Activated CD8-positive, alpha-beta memory T cell treated with anti-CD3 and anti-CD28 coated beads, Interleukin-2, amount 10 ng/mL, durations not matched to agents 7 days and 5 days (primary cell): Measurements from ENCODE around the gene RALBP1. TPM values are rescaled to one million over a fixed set of nuclear protein-coding genes. Genes with fewer than 3 reads are reported as not detected.

Source experiments
- ATAC-seq: fragments of 150-1000 bp; cut with Tn5 transposase; one replicate; pipeline ENCODE4 v1.10.0; 2021; ENCODE audit warnings: moderate library complexity
- CTCF ChIA-PET: fragments of 350-600 bp; sonication (Branson Sonifier 250); formaldehyde crosslinking; loops from one replicate; lab custom pipeline; 2021; ENCODE audit warnings: antibody characterized with exemption; lab: Charles Lee
- DNase-seq: peaks from one replicate; pipeline ENCODE4 v3.0.0-alpha.2; 2020
- H3K27ac Mint-ChIP-seq: one replicate; pipeline ENCODE4 v1.8.0; 2021; ENCODE audit warnings: mild to moderate bottlenecking, mixed read lengths
- H3K27me3 Mint-ChIP-seq: one replicate; pipeline ENCODE4 v1.8.0; 2021; ENCODE audit warnings: mixed read lengths
- H3K36me3 Mint-ChIP-seq: one replicate; pipeline ENCODE4 v1.8.0; 2021; ENCODE audit warnings: mild to moderate bottlenecking, mixed read lengths
- H3K4me1 Mint-ChIP-seq: one replicate; pipeline ENCODE4 v1.8.0; 2021; ENCODE audit warnings: mixed read lengths
- H3K4me3 Mint-ChIP-seq: one replicate; pipeline ENCODE4 v1.8.0; 2021; ENCODE audit warnings: mild to moderate bottlenecking, moderate library complexity, mixed read lengths
- H3K9me3 Mint-ChIP-seq: one replicate; pipeline ENCODE4 v1.8.0; 2022; ENCODE audit warnings: low read depth, mixed read lengths
- total RNA-seq, 2 experiments: library from RNA; stranded (reverse); gene quantifications; one replicate each; pipeline ENCODE4 v1.2.3, GENCODE V29; 2021

RALBP1 gene
- total RNA-seq, 2 experiments from 2014 or later, result 55.1 to 57.2 TPM

- no peak overlapping the region for H3K27ac Mint-ChIP-seq
- peaks cover 8% of the 10 kb centered on the region for H3K9me3 Mint-ChIP-seq
- no peak for ATAC-seq
- no peaks in the 10 kb centered on the region for H3K27me3 Mint-ChIP-seq
- no peak for DNase-seq
- H3K4me1 Mint-ChIP-seq, result peaks cover 8% of the 10 kb centered on the region
- CTCF ChIA-PET, result no interaction called here
- H3K4me3 Mint-ChIP-seq, result no peak overlapping the region
- peaks cover 51% of the 10 kb centered on the region for H3K36me3 Mint-ChIP-seq
Observed at GRCh38 chr18:9530226-9531009, 55.1 kb downstream of the RALBP1 start.

- ATAC-seq (no peak), DNase-seq (no peak)
- Mint-ChIP-seq H3K4me1 (peaks cover 8% of the 10 kb centered on the region), H3K36me3 (peaks cover 48% of the 10 kb centered on the region), H3K27me3 (no peaks in the 10 kb centered on the region), H3K4me3 (no peak overlapping the region), H3K9me3 (peaks cover 8% of the 10 kb centered on the region), H3K27ac (no peak overlapping the region)
- CTCF ChIA-PET, result no interaction called here
Observed at GRCh38 chr18:9531791-9532410, 56.6 kb downstream of the RALBP1 start.

GRCh38 chr18:9534844-9535243, 59.5 kb downstream of the RALBP1 start:
- CTCF ChIA-PET, result no interaction called here
- Mint-ChIP-seq H3K27me3 (no peaks in the 10 kb centered on the region), H3K27ac (no peak overlapping the region), H3K36me3 (peaks cover 27% of the 10 kb centered on the region), H3K9me3 (no peaks in the 10 kb centered on the region), H3K4me3 (no peak overlapping the region), H3K4me1 (peaks cover 8% of the 10 kb centered on the region)
- no peak for ATAC-seq
- no peak for DNase-seq

- ATAC-seq, result no peak
- Mint-ChIP-seq H3K27me3 (no peaks in the 10 kb centered on the region), H3K27ac (no peak overlapping the region)
Observed at GRCh38 chr18:9535430-9535991, 60.2 kb downstream of the RALBP1 start.

GRCh38 chr18:9536354-9537152, 61.2 kb downstream of the RALBP1 start:
- Mint-ChIP-seq H3K27me3 (no peaks in the 10 kb centered on the region), H3K9me3 (no peaks in the 10 kb centered on the region), H3K4me1 (no peaks in the 10 kb centered on the region), H3K4me3 (no peak overlapping the region), H3K36me3 (peaks cover 17% of the 10 kb centered on the region), H3K27ac (no peak overlapping the region)
- CTCF ChIA-PET, result no interaction called here
- ATAC-seq, result no peak
- DNase-seq, result no peak

More at GRCh38 chr18:9535430-9535991, 60.2 kb downstream of the RALBP1 start:
- Mint-ChIP-seq H3K4me1 (peaks cover 3% of the 10 kb centered on the region), H3K36me3 (peaks cover 21% of the 10 kb centered on the region), H3K4me3 (no peak overlapping the region), H3K9me3 (no peaks in the 10 kb centered on the region)
- CTCF ChIA-PET, result no interaction called here
- DNase-seq, result no peak

GRCh38 chr18:9537677-9538076, 62.4 kb downstream of the RALBP1 start:
- Mint-ChIP-seq H3K9me3 (no peaks in the 10 kb centered on the region), H3K27me3 (no peaks in the 10 kb centered on the region), H3K36me3 (peaks cover 18% of the 10 kb centered on the region), H3K4me1 (no peaks in the 10 kb centered on the region), H3K27ac (no peak overlapping the region), H3K4me3 (no peak overlapping the region)
- ATAC-seq (no peak), DNase-seq (no peak)
- CTCF ChIA-PET, result interaction anchor here (1.5 kb wide), 1 partner anchor 21 kb away, joined by 3 read pairs; no protein-coding TSS in a partner anchor

- Mint-ChIP-seq H3K27ac (no peak overlapping the region), H3K36me3 (peaks cover 11% of the 10 kb centered on the region), H3K4me3 (no peak overlapping the region), H3K9me3 (no peaks in the 10 kb centered on the region), H3K27me3 (no peaks in the 10 kb centered on the region), H3K4me1 (no peaks in the 10 kb centered on the region)
- ATAC-seq (no peak), DNase-seq (no peak)
- CTCF ChIA-PET, result interaction anchor here (1.5 kb wide), 1 partner anchor 23 kb away, joined by 3 read pairs; no protein-coding TSS in a partner anchor
Observed at GRCh38 chr18:9539283-9539682, 64.0 kb downstream of the RALBP1 start.

GRCh38 chr18:9539938-9540337, 64.6 kb downstream of the RALBP1 start:
- Mint-ChIP-seq H3K27ac (no peak overlapping the region), H3K27me3 (no peaks in the 10 kb centered on the region), H3K4me3 (no peak overlapping the region), H3K9me3 (no peaks in the 10 kb centered on the region), H3K36me3 (peaks cover 11% of the 10 kb centered on the region), H3K4me1 (no peaks in the 10 kb centered on the region)
- ATAC-seq (no peak), DNase-seq (no peak)
- CTCF ChIA-PET, result no interaction called here

- Mint-ChIP-seq H3K9me3 (no peaks in the 10 kb centered on the region), H3K4me3 (no peak overlapping the region), H3K4me1 (no peaks in the 10 kb centered on the region), H3K27ac (no peak overlapping the region), H3K27me3 (no peaks in the 10 kb centered on the region), H3K36me3 (peaks cover 8% of the 10 kb centered on the region)
- ATAC-seq (no peak), DNase-seq (no peak)
- CTCF ChIA-PET, result no interaction called here
Observed at GRCh38 chr18:9542924-9543323, 67.6 kb downstream of the RALBP1 start.

GRCh38 chr18:9545029-9545428, 69.7 kb downstream of the RALBP1 start:
- no peaks in the 10 kb centered on the region for H3K27me3 Mint-ChIP-seq
- CTCF ChIA-PET, result interaction anchor here (1.1 kb wide), 1 partner anchor 29 kb away, joined by 3 read pairs; no protein-coding TSS in a partner anchor
- DNase-seq (no peak), ATAC-seq (no peak)
- no peak overlapping the region for H3K4me3 Mint-ChIP-seq
- no peaks in the 10 kb centered on the region for H3K9me3 Mint-ChIP-seq
- H3K27ac Mint-ChIP-seq, result no peak overlapping the region
- H3K4me1 Mint-ChIP-seq, result no peaks in the 10 kb centered on the region
- peaks cover 15% of the 10 kb centered on the region for H3K36me3 Mint-ChIP-seq

GRCh38 chr18:9546468-9546867, 71.2 kb downstream of the RALBP1 start:
- Mint-ChIP-seq H3K9me3 (no peaks in the 10 kb centered on the region), H3K27me3 (no peaks in the 10 kb centered on the region), H3K4me3 (no peak overlapping the region), H3K4me1 (no peaks in the 10 kb centered on the region), H3K27ac (no peak overlapping the region), H3K36me3 (peaks cover 15% of the 10 kb centered on the region)
- ATAC-seq (no peak), DNase-seq (no peak)
- CTCF ChIA-PET, result no interaction called here

- CTCF ChIA-PET, result no interaction called here
- H3K36me3 Mint-ChIP-seq, result peaks cover 22% of the 10 kb centered on the region
Observed at GRCh38 chr18:9547782-9548181, 72.5 kb downstream of the RALBP1 start.

GRCh38 chr18:9549405-9549804, 74.1 kb downstream of the RALBP1 start:
- ATAC-seq (no peak), DNase-seq (no peak)
- Mint-ChIP-seq H3K4me3 (no peak overlapping the region), H3K27ac (no peak overlapping the region), H3K4me1 (no peaks in the 10 kb centered on the region), H3K9me3 (no peaks in the 10 kb centered on the region), H3K27me3 (no peaks in the 10 kb centered on the region), H3K36me3 (peaks cover 32% of the 10 kb centered on the region)
- CTCF ChIA-PET, result no interaction called here

More at GRCh38 chr18:9547782-9548181, 72.5 kb downstream of the RALBP1 start:
- ATAC-seq (no peak), DNase-seq (no peak)
- no peak overlapping the region for H3K27ac Mint-ChIP-seq
- no peaks in the 10 kb centered on the region for H3K4me1 Mint-ChIP-seq
- no peak overlapping the region for H3K4me3 Mint-ChIP-seq
- no peaks in the 10 kb centered on the region for H3K9me3 Mint-ChIP-seq
- H3K27me3 Mint-ChIP-seq, result no peaks in the 10 kb centered on the region
